Measurements from ENCODE around the gene IGF2BP3. TPM values are rescaled to one million over a fixed set of nuclear protein-coding genes. Genes with fewer than 3 reads are reported as not detected.
A peak's percentile ranks its signal among the peaks of the same experiment; 100 is the strongest.
"Not testable (repeated sequence)": the region's sequence is repeated elsewhere in the genome, so short reads cannot be mapped to it uniquely, and the experiment has no call there.

IGF2BP3 gene
- total RNA-seq, 1 donor from 2014 or later = 242 TPM

DNA sequence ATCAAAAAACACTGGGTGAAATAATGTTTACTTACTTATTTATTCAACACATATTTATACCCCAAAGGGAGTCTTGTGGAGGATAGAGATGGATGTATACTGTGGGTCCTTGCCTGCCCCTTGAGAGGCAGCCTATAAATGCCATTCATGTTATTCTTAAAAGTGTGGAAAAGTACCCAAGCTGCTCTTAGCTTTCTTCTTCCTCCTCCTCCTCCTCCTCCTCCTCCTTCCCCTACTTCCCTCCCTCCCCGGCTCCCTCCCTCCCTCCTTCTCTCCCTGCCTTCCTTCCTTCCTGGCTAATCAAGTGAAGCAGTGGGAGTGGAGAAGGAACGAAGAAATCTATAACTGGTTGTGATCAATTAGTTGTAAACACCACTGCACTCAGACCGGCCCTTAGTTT, 21.2 kb upstream of the IGF2BP3 start:
- Histone ChIP-seq H3K36me3 (no peaks in the 10 kb centered on the region), H3K9ac (no peak overlapping the region), H3K27me3 (no peaks in the 10 kb centered on the region), H3K9me3 (ENCODE audit: low read depth) (no peaks in the 10 kb centered on the region), H3K79me2 (ENCODE audit: low read depth) (no peaks in the 10 kb centered on the region), H3F3A (ENCODE audit: low read depth) (peaks cover 28% of the 10 kb centered on the region), H4K20me1 (ENCODE audit: low read depth) (no peaks in the 10 kb centered on the region), H3K27ac (peak overlapping the region; percentile 46), H3K4me2 (no peak overlapping the region), H3K4me3 (no peak overlapping the region), H3K4me1 (no peaks in the 10 kb centered on the region), H2AFZ (replicated peaks) (no peak overlapping the region)
- TF ChIP-seq EZH2 (IDR thresholded peaks at IDR 0.05) = no peak
- no peak for TF ChIP-seq EZH2phosphoT487 (IDR thresholded peaks at IDR 0.05)
- no peak for TF ChIP-seq CTCF (IDR thresholded peaks at IDR 0.05)
- no peak overlapping the region for H3K4me3 Mint-ChIP-seq
- H3K36me3 Mint-ChIP-seq = peaks cover 5% of the 10 kb centered on the region
- no peaks in the 10 kb centered on the region for H3K4me1 Mint-ChIP-seq
- no peak for DNase-seq (ENCODE audit: low spot score)
- H3K27ac Mint-ChIP-seq = no peak overlapping the region
- no peaks in the 10 kb centered on the region for H3K9me3 Mint-ChIP-seq
- no peaks in the 10 kb centered on the region for H3K27me3 Mint-ChIP-seq (ENCODE audit: insufficient read depth, low read depth)

DNA sequence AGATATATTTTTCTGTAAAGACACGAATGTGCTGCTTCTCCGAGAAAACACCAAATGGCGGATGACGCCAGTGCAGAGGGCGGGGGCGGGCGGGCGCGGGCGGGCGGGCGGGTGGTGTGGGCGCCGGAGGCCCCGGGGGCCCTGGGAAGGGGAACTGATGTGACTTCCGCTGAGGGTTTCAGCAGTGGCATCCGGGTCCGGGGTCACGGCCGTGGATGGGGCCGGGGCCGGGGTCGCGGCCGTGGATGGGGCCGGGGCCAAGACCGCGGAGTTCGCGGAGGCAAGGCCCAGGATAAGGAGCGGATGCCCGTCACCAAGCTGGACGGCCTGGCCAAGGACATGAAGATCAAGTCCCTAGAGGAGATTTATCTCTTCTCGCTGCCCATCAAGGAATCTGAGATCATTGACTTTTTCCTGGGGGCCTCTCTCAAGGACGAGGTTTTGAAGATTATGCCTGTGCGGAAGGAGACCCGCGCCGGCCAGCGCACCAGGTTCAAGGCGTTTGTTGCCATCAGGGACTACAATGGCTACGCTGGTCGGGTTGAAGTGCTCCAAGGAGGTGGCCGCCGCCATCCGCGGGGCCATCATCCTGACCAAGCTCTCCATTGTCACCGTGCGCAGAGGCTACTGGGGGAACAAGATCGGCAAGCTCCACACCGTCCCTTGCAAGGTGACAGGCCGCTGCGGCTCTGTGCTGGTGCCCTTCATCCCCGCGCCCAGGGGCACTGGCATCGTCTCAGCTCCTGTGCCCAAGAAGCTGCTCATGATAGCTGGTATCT, 20.3 kb upstream of the IGF2BP3 start:
- H3F3A ChIP-seq (ENCODE audit: low read depth) = peaks cover 28% of the 10 kb centered on the region
- Mint-ChIP-seq H3K9me3 (no peaks in the 10 kb centered on the region), H3K4me3 (no peak overlapping the region), H3K27ac (no peak overlapping the region), H3K27me3 (ENCODE audit: insufficient read depth, low read depth) (peaks cover 2% of the 10 kb centered on the region), H3K36me3 (peaks cover 6% of the 10 kb centered on the region), H3K4me1 (peaks cover 5% of the 10 kb centered on the region)
- no peak overlapping the region for H2AFZ ChIP-seq (replicated peaks)
- no peak for DNase-seq (ENCODE audit: low spot score)
- H3K9ac ChIP-seq = no peak overlapping the region
- H3K27me3 ChIP-seq = no peaks in the 10 kb centered on the region
- TF ChIP-seq EZH2 (IDR thresholded peaks at IDR 0.05) = no peak
- no peak for TF ChIP-seq CTCF (IDR thresholded peaks at IDR 0.05)
- TF ChIP-seq EZH2phosphoT487 (IDR thresholded peaks at IDR 0.05) = no peak
- H4K20me1 ChIP-seq (ENCODE audit: low read depth) = no peaks in the 10 kb centered on the region
- peaks cover 5% of the 10 kb centered on the region for H3K4me1 ChIP-seq
- H3K27ac ChIP-seq = no peak overlapping the region
- no peak overlapping the region for H3K4me2 ChIP-seq
- H3K79me2 ChIP-seq (ENCODE audit: low read depth) = no peaks in the 10 kb centered on the region
- no peaks in the 10 kb centered on the region for H3K9me3 ChIP-seq (ENCODE audit: low read depth)
- H3K4me3 ChIP-seq = no peak overlapping the region
- H3K36me3 ChIP-seq = no peaks in the 10 kb centered on the region

- H3F3A ChIP-seq (ENCODE audit: low read depth) = peaks cover 25% of the 10 kb centered on the region
- not testable (repeated sequence) for H3K79me2 ChIP-seq (ENCODE audit: low read depth); H3K4me3 Mint-ChIP-seq; H3K27me3 Mint-ChIP-seq (ENCODE audit: insufficient read depth, low read depth); H3K9me3 Mint-ChIP-seq; H4K20me1 ChIP-seq (ENCODE audit: low read depth); H3K36me3 Mint-ChIP-seq; H3K27ac Mint-ChIP-seq; H3K4me1 Mint-ChIP-seq; H3K9ac ChIP-seq; H3K4me2 ChIP-seq; H3K27ac ChIP-seq; H3K9me3 ChIP-seq (ENCODE audit: low read depth); H3K4me1 ChIP-seq; H2AFZ ChIP-seq (replicated peaks); H3K36me3 ChIP-seq; H3K27me3 ChIP-seq; H3K4me3 ChIP-seq; DNase-seq (ENCODE audit: low spot score)
These were observed 18.4 kb upstream of the IGF2BP3 start for GRCh38 chr7:23488714-23489113.

DNA sequence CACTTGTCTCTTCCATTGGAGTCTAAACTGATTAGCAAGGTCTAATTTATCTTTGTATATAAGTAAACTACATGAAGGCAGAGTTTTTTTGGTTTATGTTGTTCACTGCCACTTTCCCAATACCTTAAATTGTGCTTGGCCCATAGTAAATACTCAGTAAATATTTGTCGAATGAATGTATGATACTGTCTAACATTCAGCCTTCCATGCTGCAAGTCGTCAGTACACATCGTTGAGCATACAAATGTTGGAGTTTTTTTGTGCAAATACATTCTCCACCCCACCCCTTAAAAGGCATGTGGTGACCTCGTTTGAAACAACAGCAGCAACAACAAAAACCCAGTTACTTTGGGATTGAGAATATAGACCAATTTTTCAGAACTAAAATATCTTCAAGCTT, 17.4 kb upstream of the IGF2BP3 start:
- peaks cover 5% of the 10 kb centered on the region for H3K4me1 Mint-ChIP-seq
- no peak for DNase-seq (ENCODE audit: low spot score)
- H3K4me1 ChIP-seq = peaks cover 5% of the 10 kb centered on the region
- H3K36me3 ChIP-seq = no peaks in the 10 kb centered on the region
- H3K27ac ChIP-seq = no peak overlapping the region
- H3K9me3 Mint-ChIP-seq = no peaks in the 10 kb centered on the region
- no peak overlapping the region for H3K4me2 ChIP-seq
- no peak overlapping the region for H3K27ac Mint-ChIP-seq
- no peaks in the 10 kb centered on the region for H3K27me3 ChIP-seq
- peaks cover 5% of the 10 kb centered on the region for H3K79me2 ChIP-seq (ENCODE audit: low read depth)
- H3K27me3 Mint-ChIP-seq (ENCODE audit: insufficient read depth, low read depth) = peaks cover 5% of the 10 kb centered on the region
- H2AFZ ChIP-seq (replicated peaks) = no peak overlapping the region
- H3K36me3 Mint-ChIP-seq = peaks cover 6% of the 10 kb centered on the region
- H4K20me1 ChIP-seq (ENCODE audit: low read depth) = no peaks in the 10 kb centered on the region
- TF ChIP-seq EZH2 (IDR thresholded peaks at IDR 0.05) = no peak
- H3K4me3 ChIP-seq = no peak overlapping the region
- no peaks in the 10 kb centered on the region for H3K9me3 ChIP-seq (ENCODE audit: low read depth)
- no peak overlapping the region for H3K4me3 Mint-ChIP-seq
- peaks cover 24% of the 10 kb centered on the region for H3F3A ChIP-seq (ENCODE audit: low read depth)
- H3K9ac ChIP-seq = no peak overlapping the region

Measured in neural progenitor cell (in vitro differentiated cells).